Endodermal cell (in vitro differentiated cells): Measurements from ENCODE around the gene KIF25. TPM values are rescaled to one million over a fixed set of nuclear protein-coding genes. Genes with fewer than 3 reads are reported as not detected.

Experiments
- DNase-seq: peaks from one replicate; pipeline ENCODE4 v3.0.0-alpha.2; 2017
- H3K27ac ChIP-seq: 2 replicates; pipeline ENCODE4 v1.5.1; 2013; ENCODE audit warnings: mild to moderate bottlenecking, low read depth, low read length, moderate library complexity
- H3K27me3 ChIP-seq: 2 replicates; pipeline ENCODE4 v1.6.1; 2013; ENCODE audit warnings: mild to moderate bottlenecking, low read length, moderate library complexity; ENCODE audit not compliant: insufficient read depth, control insufficient read depth, poor library complexity, severe bottlenecking
- H3K36me3 ChIP-seq: 2 replicates; pipeline ENCODE4 v1.7.0; 2013; ENCODE audit warnings: mild to moderate bottlenecking, low read length, moderate library complexity; ENCODE audit not compliant: control insufficient read depth, insufficient read depth
- H3K4me1 ChIP-seq: one replicate; pipeline ENCODE4 v1.7.0; 2013; ENCODE audit warnings: low read length; ENCODE audit not compliant: control insufficient read depth, insufficient read depth
- H3K4me3 ChIP-seq: 2 replicates; pipeline ENCODE4 v1.5.1; 2013; ENCODE audit warnings: mild to moderate bottlenecking, low read length, moderate library complexity
- H3K9ac ChIP-seq: 2 replicates; pipeline ENCODE4 v1.6.1; 2013; ENCODE audit warnings: mild to moderate bottlenecking, low read length, moderate library complexity; ENCODE audit not compliant: poor library complexity, severe bottlenecking; ENCODE audit errors: extremely low read depth
- H3K9me3 ChIP-seq: 2 replicates; pipeline ENCODE4 v1.6.1; 2013; ENCODE audit warnings: mild to moderate bottlenecking, low read length, moderate library complexity; ENCODE audit not compliant: control insufficient read depth
- H3K27ac Mint-ChIP-seq: 2 replicates; pipeline ENCODE4 v1.8.0; 2020; ENCODE audit warnings: mixed read lengths
- H3K27me3 Mint-ChIP-seq: 2 replicates; pipeline ENCODE4 v1.8.0; 2021; ENCODE audit warnings: mild to moderate bottlenecking, mixed read lengths; ENCODE audit not compliant: insufficient read depth
- H3K36me3 Mint-ChIP-seq: 2 replicates; pipeline ENCODE4 v1.8.0; 2020; ENCODE audit warnings: low read depth, mixed read lengths
- H3K4me1 Mint-ChIP-seq: 2 replicates; pipeline ENCODE4 v1.8.0; 2020; ENCODE audit warnings: mixed read lengths
- H3K4me3 Mint-ChIP-seq: 2 replicates; pipeline ENCODE4 v1.8.0; 2020; ENCODE audit warnings: mild to moderate bottlenecking, moderate library complexity, mixed read lengths
- H3K9me3 Mint-ChIP-seq: 2 replicates; pipeline ENCODE4 v1.8.0; 2020; ENCODE audit warnings: mild to moderate bottlenecking, mixed read lengths
- WGBS, 2 experiments: methylation state at CpG; one replicate each; pipeline versions ENCODE4 v1.1.5 to v1.1.7; 2013; ENCODE audit warnings: missing lambda C conversion rate in 2 of 2, mixed read lengths in 1 of 2; ENCODE audit not compliant: insufficient coverage in 1 of 2, insufficient read length in 1 of 2; 5-methylcytosine and 5-hydroxymethylcytosine counted together
- total RNA-seq, 2 donors: library from RNA; stranded (reverse); fragmentation: NEBNext Ultra II Directional in 1 of 2; extraction: Animal tissue kit (Norgen Biotek cat#: 25700) in 1 of 2; gene quantifications; 2 replicates in 1 of 2; 3 replicates in 1 of 2; pipeline ENCODE4 v1.2.1, GENCODE V29; 2021
- TF ChIP-seq, protein P1 (sequence below): fragments of 200-600 bp; sonication (generic); conservative IDR thresholded peaks from 2 replicates; pipeline ENCODE4 v1.5.0; 2021; ENCODE audit warnings: antibody characterized with exemption, mild to moderate bottlenecking

Gene KIF25
- total RNA-seq, 2 donors from 2014 or later = 1.3 TPM; not detected in 1

- 93 to 97% methylated on average over 14 to 29 of the region's 29 CpGs for WGBS, 2 experiments
- TF ChIP-seq, protein P1, sequence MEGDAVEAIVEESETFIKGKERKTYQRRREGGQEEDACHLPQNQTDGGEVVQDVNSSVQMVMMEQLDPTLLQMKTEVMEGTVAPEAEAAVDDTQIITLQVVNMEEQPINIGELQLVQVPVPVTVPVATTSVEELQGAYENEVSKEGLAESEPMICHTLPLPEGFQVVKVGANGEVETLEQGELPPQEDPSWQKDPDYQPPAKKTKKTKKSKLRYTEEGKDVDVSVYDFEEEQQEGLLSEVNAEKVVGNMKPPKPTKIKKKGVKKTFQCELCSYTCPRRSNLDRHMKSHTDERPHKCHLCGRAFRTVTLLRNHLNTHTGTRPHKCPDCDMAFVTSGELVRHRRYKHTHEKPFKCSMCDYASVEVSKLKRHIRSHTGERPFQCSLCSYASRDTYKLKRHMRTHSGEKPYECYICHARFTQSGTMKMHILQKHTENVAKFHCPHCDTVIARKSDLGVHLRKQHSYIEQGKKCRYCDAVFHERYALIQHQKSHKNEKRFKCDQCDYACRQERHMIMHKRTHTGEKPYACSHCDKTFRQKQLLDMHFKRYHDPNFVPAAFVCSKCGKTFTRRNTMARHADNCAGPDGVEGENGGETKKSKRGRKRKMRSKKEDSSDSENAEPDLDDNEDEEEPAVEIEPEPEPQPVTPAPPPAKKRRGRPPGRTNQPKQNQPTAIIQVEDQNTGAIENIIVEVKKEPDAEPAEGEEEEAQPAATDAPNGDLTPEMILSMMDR = no peak
- H3K4me1 Mint-ChIP-seq = peaks cover 2% of the 10 kb centered on the region
- no peaks in the 10 kb centered on the region for H3K9me3 ChIP-seq
- no peak overlapping the region for H3K4me3 ChIP-seq
- no peak overlapping the region for H3K4me3 Mint-ChIP-seq
- no peaks in the 10 kb centered on the region for H3K4me1 ChIP-seq
- H3K27me3 ChIP-seq = no peaks in the 10 kb centered on the region
- H3K27me3 Mint-ChIP-seq = peaks cover 3% of the 10 kb centered on the region
- DNase-seq = no peak
- no peaks in the 10 kb centered on the region for H3K36me3 ChIP-seq
- no peak overlapping the region for H3K27ac Mint-ChIP-seq
- no peaks in the 10 kb centered on the region for H3K36me3 Mint-ChIP-seq
- no peak overlapping the region for H3K27ac ChIP-seq
- H3K9ac ChIP-seq = no peak overlapping the region
- H3K9me3 Mint-ChIP-seq = no peaks in the 10 kb centered on the region
Observed at GRCh38 chr6:168061269-168062210, 64.1 kb downstream of the KIF25 start.

DNA sequence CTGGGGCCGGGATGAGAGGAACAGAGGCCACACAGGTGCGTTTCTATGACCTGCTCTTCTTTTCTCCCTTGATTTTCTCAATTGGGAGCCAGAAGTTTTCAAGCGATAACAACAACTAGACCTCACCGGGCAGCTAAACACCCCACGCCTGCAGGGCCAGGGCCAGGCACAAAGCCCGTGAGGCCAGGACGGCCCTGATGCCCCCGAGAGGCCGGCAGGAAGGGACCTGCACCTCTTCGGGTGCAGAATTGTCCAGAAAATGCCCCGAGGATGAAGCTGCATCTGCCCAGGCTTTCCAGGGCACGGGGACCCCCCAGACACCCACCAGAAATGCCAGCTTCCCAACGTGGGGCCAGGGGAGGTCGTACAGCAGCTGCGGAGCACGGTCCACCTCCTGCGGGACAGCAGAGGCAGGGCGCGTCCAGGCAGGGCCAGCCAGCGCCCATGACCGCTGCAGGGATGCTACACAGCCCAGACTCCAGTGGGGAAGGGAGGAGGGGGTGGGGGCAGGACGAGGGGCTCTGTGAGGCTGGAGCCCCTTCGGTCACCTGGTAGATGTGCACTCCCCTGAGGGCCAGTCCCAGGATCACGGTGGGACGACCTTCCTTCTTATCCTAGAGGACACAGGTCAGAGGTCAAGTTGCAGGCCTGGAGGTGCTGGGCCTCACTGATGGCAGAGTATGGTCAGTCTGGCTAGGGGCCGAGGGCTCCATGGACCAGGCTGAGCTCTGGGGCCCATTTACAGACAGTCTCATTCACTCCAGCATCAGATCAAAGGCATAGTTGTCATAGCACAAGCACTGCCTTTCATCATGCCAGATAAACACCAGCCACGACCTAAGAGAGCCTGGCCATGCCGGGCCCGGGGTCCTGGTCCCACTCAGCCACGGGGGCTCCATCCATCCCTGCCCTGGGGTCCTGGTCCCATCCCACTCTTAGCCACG is 65.1 kb downstream of the KIF25 start:
- Mint-ChIP-seq H3K4me1 (peaks cover 2% of the 10 kb centered on the region), H3K9me3 (no peaks in the 10 kb centered on the region), H3K27me3 (peaks cover 3% of the 10 kb centered on the region), H3K27ac (no peak overlapping the region), H3K4me3 (no peak overlapping the region), H3K36me3 (no peaks in the 10 kb centered on the region)
- Histone ChIP-seq H3K27me3 (no peaks in the 10 kb centered on the region), H3K9me3 (no peaks in the 10 kb centered on the region), H3K36me3 (no peaks in the 10 kb centered on the region), H3K27ac (no peak overlapping the region), H3K4me1 (no peaks in the 10 kb centered on the region), H3K4me3 (no peak overlapping the region), H3K9ac (no peak overlapping the region)
- DNase-seq = no peak
- TF ChIP-seq, protein P1 = no peak
- WGBS, 2 experiments = 88 to 90% methylated on average over 11 to 31 of the region's 31 CpGs

- TF ChIP-seq, protein P1 = no peak
- Mint-ChIP-seq H3K4me1 (peaks cover 2% of the 10 kb centered on the region), H3K36me3 (no peaks in the 10 kb centered on the region), H3K9me3 (no peaks in the 10 kb centered on the region), H3K27me3 (peaks cover 3% of the 10 kb centered on the region), H3K27ac (no peak overlapping the region), H3K4me3 (no peak overlapping the region)
- no peak for DNase-seq
- Histone ChIP-seq H3K27ac (no peak overlapping the region), H3K9me3 (no peaks in the 10 kb centered on the region), H3K4me1 (no peaks in the 10 kb centered on the region), H3K4me3 (no peak overlapping the region), H3K9ac (no peak overlapping the region), H3K36me3 (no peaks in the 10 kb centered on the region), H3K27me3 (no peaks in the 10 kb centered on the region)
- WGBS, 2 experiments = 95 to 100% methylated on average over 5 to 13 of the region's 13 CpGs
Observed at GRCh38 chr6:168063431-168063830, 66.0 kb downstream of the KIF25 start.
